Tibial artery (tissue), 4 donors: ENCODE data around the gene PRKD2.
"Not testable (repeated sequence)": the region's sequence is repeated elsewhere in the genome, so short reads cannot be mapped to it uniquely, and the experiment has no call there.

ENCODE experiments used
- DNase-seq, 2 donors: peaks; one replicate each; pipeline ENCODE4 v3.0.0-alpha.2; 2019
- H3K27ac ChIP-seq, 2 donors: fragments of 200-600 bp; sonication (generic) in 1 of 2; 1 replicate in 1 of 2; 2 replicates in 1 of 2; pipeline ENCODE4 v1.5.1; 2018 to 2019; ENCODE audit warnings: mild to moderate bottlenecking in 1 of 2
- H3K27me3 ChIP-seq, 2 donors: fragments of 200-600 bp; sonication (generic) in 1 of 2; one replicate each; pipeline versions ENCODE4 v1.5.1 to v1.6.0; 2016 to 2019
- H3K36me3 ChIP-seq, 3 donors: fragments of 200-600 bp; sonication (generic) in 2 of 3; one replicate each; pipeline ENCODE4 v1.5.1; 2016 to 2019; ENCODE audit warnings: mild to moderate bottlenecking in 2 of 3
- H3K4me1 ChIP-seq, 4 donors: fragments of 200-600 bp; sonication (generic) in 2 of 4; 1 replicate in 3 of 4; 2 replicates in 1 of 4; pipeline ENCODE4 v1.5.1; 2016 to 2019
- H3K4me3 ChIP-seq, 2 donors: fragments of 200-600 bp; sonication (generic) in 1 of 2; 1 replicate in 1 of 2; 2 replicates in 1 of 2; pipeline ENCODE4 v1.5.1; 2018 to 2019; ENCODE audit warnings: mild to moderate bottlenecking in 2 of 2
- H3K9me3 ChIP-seq, 3 donors: fragments of 200-600 bp; sonication (generic) in 1 of 3; one replicate each; pipeline ENCODE4 v1.5.1; 2016 to 2019
- intact Hi-C: fragments of 100-400 bp; cut with DNase I; formaldehyde crosslinking; loops from one replicate; pipeline ENCODE4 v1.15.0; 2023; ENCODE audit warnings: low total_unique reads
- TF ChIP-seq, protein P1 (sequence below), 2 experiments: fragments of 200-600 bp in 1 of 2; fragments of 450-650 bp in 1 of 2; IDR thresholded peaks; one replicate each; pipeline ENCODE4 v1.5.1; 2017 to 2019; ENCODE audit warnings: antibody characterized with exemption in 2 of 2, mild to moderate bottlenecking in 1 of 2, moderate library complexity in 1 of 2

Gene PRKD2

DNA sequence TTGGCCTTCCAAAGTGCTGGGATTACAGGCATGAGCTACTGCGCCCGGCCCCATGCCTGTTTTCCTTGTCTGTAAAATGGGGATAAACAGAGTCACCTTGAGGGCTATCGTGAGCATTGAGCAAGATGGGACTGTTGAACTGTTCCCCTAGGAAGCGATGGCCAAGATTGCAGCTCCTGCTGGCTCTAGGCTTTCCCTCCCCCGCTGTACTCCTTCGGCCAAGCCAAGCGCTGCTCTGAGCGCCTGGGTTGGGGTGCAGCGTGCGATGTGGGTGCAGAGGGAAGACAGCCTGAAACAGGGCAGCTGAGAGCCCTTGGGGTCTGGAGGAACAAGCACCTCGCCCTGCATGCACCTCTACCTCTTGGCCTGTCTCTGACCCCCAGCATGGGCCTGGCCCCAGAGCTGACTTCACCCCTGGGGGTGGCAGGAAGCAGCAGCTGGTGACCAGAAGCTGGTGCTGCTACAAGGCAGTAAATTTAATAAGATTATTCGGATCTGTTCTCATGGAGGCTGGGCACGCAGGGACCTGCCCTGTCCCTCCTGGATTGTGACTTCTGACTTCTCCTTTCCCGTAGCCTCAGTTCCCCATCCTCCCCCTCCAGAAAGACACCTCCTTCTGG is 86.2 kb downstream of the PRKD2 start:
- Histone ChIP-seq H3K36me3 (no peaks in the 10 kb centered on the region), H3K4me3 (no peak overlapping the region), H3K9me3 (no peaks in the 10 kb centered on the region), H3K27me3 (no peaks in the 10 kb centered on the region), H3K27ac (peak overlapping the region in 1 of 2 donors; percentile 7), H3K4me1 (peaks cover 0 to 48% (median 34%) of the 10 kb centered on the region in 4 donors)
- intact Hi-C loops = no loop called here
- TF ChIP-seq, protein P1, sequence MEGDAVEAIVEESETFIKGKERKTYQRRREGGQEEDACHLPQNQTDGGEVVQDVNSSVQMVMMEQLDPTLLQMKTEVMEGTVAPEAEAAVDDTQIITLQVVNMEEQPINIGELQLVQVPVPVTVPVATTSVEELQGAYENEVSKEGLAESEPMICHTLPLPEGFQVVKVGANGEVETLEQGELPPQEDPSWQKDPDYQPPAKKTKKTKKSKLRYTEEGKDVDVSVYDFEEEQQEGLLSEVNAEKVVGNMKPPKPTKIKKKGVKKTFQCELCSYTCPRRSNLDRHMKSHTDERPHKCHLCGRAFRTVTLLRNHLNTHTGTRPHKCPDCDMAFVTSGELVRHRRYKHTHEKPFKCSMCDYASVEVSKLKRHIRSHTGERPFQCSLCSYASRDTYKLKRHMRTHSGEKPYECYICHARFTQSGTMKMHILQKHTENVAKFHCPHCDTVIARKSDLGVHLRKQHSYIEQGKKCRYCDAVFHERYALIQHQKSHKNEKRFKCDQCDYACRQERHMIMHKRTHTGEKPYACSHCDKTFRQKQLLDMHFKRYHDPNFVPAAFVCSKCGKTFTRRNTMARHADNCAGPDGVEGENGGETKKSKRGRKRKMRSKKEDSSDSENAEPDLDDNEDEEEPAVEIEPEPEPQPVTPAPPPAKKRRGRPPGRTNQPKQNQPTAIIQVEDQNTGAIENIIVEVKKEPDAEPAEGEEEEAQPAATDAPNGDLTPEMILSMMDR (IDR thresholded peaks at IDR 0.05) = no peak
- no peak for DNase-seq

DNA sequence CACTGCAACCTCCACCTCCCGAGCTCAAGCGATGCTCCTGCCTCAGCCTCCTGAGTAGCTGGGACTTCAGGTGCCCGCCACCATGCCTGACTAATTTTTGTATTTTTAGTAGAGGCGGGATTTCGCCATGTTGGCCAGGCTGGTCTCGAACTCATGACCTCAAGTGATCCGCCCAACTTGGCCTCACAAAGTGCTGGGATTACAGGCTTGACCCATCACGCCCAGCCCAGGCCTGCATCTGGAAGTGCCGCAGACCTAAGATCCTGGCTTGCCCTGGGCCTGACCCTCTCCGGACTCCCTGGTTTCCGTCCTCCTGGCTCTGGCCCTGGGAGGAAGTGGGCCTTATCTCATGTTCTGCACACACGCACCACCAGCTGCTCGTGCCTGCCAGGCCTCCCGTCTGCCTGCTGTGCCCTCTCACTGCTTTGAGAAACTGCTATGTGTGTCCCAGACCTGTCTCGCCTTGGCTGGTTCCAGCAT is 87.3 kb downstream of the PRKD2 start:
- TF ChIP-seq, protein P1 (IDR thresholded peaks at IDR 0.05) = no peak
- Histone ChIP-seq H3K4me3 (no peak overlapping the region), H3K36me3 (no peaks in the 10 kb centered on the region), H3K9me3 (no peaks in the 10 kb centered on the region), H3K4me1 (peaks cover 0 to 52% (median 38%) of the 10 kb centered on the region in 4 donors), H3K27ac (peak overlapping the region in 1 of 2 donors; percentile 26), H3K27me3 (no peaks in the 10 kb centered on the region)
- intact Hi-C loops = no loop called here
- no peak for DNase-seq

DNA sequence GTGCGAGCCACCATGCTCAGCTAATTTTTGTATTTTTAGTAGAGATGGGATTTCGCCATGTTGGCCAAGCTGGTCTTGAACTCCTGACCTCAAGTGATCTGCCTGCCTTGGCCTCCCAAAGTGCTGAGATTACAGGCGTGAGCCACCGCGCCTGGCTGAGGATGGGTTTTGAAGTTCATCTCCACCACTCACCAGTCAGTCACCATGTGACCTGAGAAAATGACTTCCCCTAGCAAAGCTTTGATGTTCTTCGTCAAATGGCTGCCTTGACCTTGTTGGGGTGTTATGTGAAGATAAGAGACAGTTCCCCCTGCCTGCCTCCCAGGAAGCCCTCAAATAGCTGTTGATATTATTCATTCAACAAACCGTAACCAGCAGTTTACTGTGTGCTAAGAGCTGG is 87.9 kb downstream of the PRKD2 start:
- intact Hi-C loops, H3K4me3 ChIP-seq, H3K27me3 ChIP-seq, H3K36me3 ChIP-seq, H3K9me3 ChIP-seq, DNase-seq, H3K27ac ChIP-seq: not testable (repeated sequence)
- peaks cover 0 to 55% (median 40%) of the 10 kb centered on the region in 4 donors for H3K4me1 ChIP-seq

DNA sequence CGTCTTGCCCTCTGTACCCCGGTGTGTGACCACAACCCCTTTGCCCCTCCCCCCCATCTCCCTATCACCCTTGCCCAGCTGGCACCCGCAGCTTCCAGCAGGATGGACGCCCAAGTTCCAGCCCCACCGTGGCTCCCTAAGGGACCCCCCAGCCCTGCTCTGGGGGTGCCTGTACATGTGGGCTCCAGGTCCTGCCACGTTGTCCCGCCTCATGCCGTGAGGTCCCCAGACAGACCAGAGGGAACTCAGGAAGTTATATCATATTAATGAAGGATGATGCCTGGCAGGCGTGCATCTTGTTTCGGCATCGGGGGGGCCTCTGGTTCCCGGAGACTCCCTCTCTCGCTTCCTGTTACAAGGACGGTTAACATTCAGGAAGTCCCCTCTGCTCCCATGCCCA is 90.5 kb downstream of the PRKD2 start:
- intact Hi-C loops = no loop called here
- Histone ChIP-seq H3K4me3 (no peak overlapping the region), H3K4me1 (peaks cover 0 to 72% (median 57%) of the 10 kb centered on the region in 4 donors), H3K27ac (peak overlapping the region; percentile 90 to 94), H3K9me3 (no peaks in the 10 kb centered on the region), H3K27me3 (no peaks in the 10 kb centered on the region), H3K36me3 (no peaks in the 10 kb centered on the region)
- no peak for DNase-seq
- TF ChIP-seq, protein P1 (IDR thresholded peaks at IDR 0.05) = no peak

DNA sequence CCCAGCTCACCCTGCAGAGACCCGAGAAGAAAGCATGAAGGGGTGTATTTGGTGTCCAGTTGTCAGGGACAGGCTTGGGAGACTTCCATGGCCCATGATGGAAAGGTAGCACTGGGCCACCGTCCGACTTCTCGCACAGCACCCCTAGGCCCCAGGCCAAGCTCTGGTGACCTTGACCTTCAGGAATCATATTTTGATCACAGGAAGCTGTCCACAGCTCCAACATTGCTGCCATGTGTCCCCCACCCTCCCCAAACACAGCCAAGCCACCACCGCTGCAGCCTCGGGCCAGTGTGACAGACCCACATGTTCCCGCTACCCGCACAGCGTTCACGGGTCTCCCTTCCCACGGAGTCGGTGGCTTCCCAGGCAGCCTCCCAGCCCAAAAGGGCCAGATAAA is 91.2 kb downstream of the PRKD2 start:
- intact Hi-C loops = no loop called here
- H3K27ac ChIP-seq = peak overlapping the region; percentile 90 to 94
- DNase-seq = no peak
- H3K4me1 ChIP-seq = peaks cover 0 to 76% (median 64%) of the 10 kb centered on the region in 4 donors
- H3K9me3 ChIP-seq = no peaks in the 10 kb centered on the region
- no peak overlapping the region for H3K4me3 ChIP-seq
- H3K27me3 ChIP-seq = no peaks in the 10 kb centered on the region
- H3K36me3 ChIP-seq = no peaks in the 10 kb centered on the region
- TF ChIP-seq, protein P1 (IDR thresholded peaks at IDR 0.05) = no peak

DNA sequence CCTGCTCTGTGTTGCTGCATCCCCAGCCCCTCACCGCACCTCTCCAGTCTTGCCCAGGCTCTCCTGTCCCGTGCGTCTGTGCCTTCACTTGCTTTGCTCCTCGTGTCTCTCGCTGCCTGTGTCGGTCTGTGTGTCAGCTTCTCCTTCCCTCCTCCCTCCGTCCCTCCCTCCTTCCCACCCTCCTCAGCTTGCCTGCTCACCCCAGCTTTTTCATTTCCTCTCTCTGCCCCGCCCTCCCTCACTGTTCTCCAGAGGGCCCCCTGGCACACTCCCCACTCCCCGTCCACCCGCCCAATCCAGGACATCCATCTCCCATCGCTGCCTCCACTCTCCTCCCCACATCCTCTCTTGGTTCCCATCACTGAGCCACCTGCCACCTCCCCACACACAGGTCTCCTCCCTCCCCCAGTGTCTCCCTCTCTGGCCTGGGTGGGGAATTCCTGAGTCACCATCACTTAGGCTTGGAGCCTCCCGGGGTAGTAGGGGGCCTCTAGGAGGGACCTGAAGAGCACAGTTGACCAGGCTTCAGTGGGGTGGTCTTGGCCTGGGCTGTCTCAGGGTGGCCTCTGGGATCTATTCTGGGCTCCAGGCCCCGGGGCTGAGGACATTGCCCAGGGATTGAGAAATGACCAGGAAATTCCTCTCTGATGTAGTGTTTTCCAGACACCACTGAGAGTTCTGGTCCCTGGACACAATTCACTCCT is 91.8 kb downstream of the PRKD2 start, which contains the start of gene PTGIR:
PTGIR (minus strand) TSS at position 132 of the 704 bp plus-strand sequence. CDS start 864 bp downstream, outside the sequence.
- no peaks in the 10 kb centered on the region for H3K9me3 ChIP-seq
- H3K4me3 ChIP-seq = peak within 1 kb of the TSS; percentile 46 to 49
- intact Hi-C loops = no loop called here
- H3K4me1 ChIP-seq = peaks cover 0 to 82% (median 70%) of the 10 kb centered on the region in 4 donors
- no peaks in the 10 kb centered on the region for H3K36me3 ChIP-seq
- no peaks in the 10 kb centered on the region for H3K27me3 ChIP-seq
- peak within 1 kb of the TSS; percentile 90 to 94 for H3K27ac ChIP-seq
- TF ChIP-seq, protein P1 (IDR thresholded peaks at IDR 0.05) = no peak
- DNase-seq = peak; percentile 92 to 96
